Measurements from ENCODE around the gene IFIT1B.

DNA sequence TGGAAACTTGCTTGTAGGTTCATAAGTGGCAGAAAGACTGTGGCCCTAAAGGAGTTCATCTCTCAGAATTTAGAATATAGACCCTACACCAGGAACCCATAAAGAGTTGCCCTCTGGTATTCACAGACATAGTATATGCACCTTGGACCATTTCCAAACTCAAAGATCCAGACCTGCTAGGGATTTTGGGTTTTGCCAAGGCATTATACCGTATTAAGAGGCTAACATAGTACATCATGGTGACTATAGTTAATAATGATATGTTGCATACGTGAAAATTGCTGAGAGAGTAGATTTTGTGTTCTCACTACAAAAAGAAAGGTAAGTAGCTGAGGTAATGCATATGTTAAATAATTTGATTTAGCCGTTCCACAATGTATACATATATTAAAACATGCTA lies 36.2 kb upstream of the IFIT1B start:
- TF ChIP-seq POLR2A (IDR thresholded peaks at IDR 0.05; ENCODE audit: low read depth, low read length) = no peak
- TF ChIP-seq POLR2AphosphoS5 (IDR thresholded peaks at IDR 0.05; ENCODE audit: low read depth, low read length) = no peak
- TF ChIP-seq POU2F2 (IDR thresholded peaks at IDR 0.05; ENCODE audit: low read depth, low read length) = no peak
